Measurements from ENCODE around the gene CCDC83.
"Not testable (repeated sequence)": the region's sequence is repeated elsewhere in the genome, so short reads cannot be mapped to it uniquely, and the experiment has no call there.

Gene CCDC83

DNA sequence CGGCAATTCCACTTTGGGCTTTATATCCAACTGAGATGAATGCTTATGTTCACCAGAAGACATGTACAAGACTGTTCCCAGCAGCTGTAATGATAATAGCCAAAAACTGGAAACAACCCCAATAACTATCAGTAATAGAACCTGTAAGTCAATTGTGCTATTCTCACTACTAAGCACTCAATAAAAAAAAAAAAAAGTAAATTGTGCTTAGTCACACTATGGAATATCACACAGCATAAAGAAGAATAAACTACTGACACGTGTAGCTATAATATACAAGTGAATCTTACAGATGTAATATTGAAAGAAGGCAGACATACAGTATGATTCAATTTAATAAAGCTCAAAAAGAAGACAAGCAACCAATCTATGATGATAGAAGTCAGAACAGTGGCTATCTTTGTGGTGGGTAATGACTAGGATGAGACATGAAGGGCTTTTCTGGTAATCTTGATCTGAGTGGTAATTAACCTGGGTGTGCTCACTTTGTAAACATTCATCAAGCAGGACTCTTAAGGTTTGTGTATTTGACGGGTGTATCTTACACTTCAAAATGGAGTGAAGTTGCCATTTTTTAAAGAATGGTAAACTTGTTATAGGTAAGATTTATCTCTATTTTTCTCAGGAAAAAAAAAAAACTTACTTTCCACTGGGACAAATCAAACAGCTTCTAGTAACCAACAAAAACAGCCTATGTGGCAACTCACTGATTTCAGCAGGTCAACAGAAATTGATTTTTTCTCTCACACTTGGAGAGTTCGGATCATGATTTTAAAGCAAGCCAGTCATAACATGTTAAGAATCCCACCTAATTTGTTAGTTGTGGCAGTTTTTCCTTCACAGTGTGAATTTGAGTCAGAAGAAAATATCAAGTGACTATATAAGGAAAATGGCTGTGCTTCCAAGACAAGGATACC is 84.2 kb downstream of the CCDC83 start:
- DNase-seq (ENCODE audit: low read depth in 2 of 2) = no peak

DNA sequence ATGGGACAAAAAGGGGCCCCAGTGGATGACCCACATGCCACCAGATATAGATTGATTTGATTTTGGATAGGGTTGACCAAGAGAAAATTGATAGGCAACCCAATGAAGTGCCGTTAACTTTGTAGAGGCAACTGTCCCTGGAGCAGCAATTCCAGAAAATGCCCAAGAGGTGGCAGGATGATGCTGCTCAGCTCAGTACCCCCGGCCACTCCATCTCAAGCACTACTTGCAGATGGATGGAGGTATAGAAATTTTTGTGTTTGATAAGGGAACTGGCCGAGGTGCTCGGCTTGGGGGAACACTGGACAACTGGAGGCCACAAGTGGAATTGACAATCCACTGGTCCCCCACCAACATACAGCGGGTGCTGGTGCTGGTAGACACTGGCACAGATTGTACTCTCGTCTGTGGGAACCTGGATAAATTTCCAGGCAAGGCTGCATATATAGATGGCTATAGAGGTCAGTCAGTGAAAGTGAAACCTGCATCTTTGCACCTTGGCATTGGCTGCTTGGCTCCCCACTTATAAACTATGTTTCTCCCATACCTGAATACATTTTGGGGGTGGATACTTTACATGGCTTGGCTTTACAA is 86.3 kb downstream of the CCDC83 start:
- peak in 1 of 2 experiments; percentile 18 for DNase-seq (ENCODE audit: low read depth in 2 of 2)

DNA sequence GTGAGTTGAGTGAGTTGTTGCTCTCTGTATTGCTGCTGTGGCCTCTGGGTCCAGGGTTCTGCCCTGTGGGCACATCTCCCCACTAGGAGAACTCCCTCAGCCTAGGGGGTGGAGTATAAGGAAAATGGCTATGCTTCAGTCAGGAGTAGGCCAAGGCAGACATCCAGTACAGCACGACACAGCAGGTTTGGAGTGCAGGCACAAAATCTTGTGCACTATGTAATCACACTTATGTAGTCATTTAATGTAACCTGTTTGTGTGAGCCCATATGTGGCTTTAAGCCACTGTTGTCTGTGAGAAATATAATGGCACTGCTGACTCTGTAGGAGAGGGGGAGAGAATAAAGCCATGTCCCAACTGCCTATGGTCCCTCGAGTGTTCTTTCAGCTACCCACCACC is 90.1 kb downstream of the CCDC83 start:
- DNase-seq (ENCODE audit: low read depth in 2 of 2) = no peak

DNA sequence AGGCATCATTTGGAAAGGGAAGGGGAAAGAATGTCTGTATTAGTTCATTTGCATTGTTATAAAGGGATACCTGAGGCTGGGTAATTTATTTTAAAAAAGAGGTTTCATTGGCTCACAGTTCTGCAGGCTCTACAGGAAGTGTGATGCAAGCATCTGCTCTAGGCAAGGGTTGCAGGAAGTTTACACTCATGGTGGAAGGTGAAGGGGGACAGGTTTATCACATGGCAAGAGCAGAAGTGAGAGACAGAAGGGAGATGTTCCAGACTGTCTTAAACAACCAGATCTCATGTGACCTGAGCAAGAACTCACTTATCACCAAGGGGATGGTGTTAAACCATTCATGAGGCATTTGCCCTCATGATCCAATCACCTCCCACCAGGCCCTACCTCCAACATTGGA is 90.6 kb downstream of the CCDC83 start:
- no peak for DNase-seq (ENCODE audit: low read depth in 2 of 2)

DNA sequence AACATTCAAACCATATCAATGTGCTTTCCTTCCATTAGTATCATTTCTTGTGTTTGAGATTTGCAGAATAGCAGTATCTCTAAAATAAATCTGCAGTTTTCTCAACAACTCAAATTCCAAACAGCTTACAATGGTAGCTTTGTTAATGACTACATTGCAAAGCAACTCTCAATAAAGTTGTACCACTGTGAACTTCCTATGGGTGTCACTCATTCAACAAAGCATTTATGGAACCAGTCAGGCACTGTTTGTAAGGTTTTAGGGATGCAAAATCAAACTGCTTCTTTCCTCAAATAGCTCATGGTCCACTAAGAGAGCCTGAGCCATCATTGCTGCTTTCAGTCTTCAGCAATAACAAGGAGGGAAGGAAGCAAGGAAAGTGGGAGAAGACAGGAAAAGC is 91.0 kb downstream of the CCDC83 start:
- DNase-seq (ENCODE audit: low read depth in 2 of 2) = no peak

DNA sequence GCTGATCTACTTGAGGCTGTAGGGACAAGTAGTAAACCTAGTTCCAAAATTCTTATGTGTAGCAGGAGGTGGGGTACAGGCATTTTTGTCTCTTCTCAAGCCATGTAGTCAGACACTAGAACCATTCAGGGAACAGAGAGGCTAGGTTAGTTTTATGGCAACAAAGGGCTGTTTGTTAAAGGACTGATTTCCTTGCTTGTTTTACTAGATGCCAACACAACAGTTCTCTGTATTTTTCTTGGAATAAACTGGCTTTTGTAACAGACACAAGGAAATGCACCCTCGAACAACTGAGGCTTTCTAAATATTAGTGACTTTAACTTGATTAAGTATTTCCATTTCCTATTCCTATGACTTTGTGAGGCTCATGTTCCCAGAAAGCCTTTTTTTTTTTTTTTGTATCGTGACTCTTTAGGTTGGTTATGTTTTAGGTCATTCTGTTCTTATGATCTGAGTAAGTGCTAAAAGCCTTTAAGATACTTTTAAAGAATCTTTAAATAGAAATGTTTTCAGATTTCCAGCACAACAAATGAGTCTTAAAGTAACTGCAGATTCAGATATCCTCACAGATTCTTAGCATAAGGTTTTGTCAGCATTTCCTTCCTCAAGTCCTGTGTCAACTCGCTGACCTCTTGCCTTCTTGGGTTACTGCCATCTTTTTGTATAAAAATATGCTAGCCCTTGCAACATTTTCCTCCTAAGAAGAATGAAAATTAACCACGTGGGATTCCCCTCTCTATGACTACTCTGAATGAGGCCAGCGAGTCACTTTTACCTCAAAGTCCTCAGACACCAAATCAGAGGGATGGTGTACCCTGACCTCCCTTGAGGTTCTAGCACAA is 92.5 kb downstream of the CCDC83 start:
- DNase-seq (ENCODE audit: low read depth in 2 of 2) = peak; percentile 70 to 72

DNA sequence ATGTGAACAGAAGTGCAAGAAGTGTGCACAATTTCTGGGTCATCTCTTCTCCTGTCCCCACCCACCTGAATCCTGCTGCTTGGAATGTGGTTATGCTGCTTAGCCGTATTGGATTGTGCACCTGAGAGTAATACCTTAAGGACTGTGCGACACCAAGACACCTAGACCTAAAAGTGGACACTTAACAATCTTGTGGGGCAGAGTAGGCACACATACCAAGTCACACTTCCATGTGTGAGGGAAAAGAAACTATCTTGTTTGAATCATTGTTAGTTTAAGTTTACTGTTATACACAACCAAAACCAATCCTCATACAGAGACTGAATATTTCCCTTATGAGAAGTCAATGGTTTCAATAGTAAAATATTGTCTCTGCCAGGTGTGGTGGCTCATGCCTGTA is 93.7 kb downstream of the CCDC83 start:
- DNase-seq (ENCODE audit: low read depth in 2 of 2) = no peak

DNA sequence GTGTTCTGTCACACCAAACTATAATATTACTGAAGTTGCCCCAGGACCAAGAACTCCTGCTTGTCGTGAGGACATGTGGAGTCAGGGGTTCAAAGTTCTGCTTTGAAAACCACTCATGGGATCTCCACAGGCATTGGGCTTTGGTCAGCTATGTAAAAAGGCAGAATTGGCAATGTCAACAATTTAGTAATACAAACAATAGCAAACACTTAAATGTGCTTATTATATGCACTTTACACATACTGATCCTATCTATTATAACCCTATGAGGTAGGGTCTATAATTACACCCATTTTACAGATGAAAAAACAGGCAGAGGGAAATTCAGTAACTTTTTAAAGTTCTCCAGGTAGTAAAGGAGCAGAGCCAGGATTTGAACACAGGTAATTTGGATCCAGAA is 94.6 kb downstream of the CCDC83 start:
- DNase-seq (ENCODE audit: low read depth in 2 of 2) = no peak

DNA sequence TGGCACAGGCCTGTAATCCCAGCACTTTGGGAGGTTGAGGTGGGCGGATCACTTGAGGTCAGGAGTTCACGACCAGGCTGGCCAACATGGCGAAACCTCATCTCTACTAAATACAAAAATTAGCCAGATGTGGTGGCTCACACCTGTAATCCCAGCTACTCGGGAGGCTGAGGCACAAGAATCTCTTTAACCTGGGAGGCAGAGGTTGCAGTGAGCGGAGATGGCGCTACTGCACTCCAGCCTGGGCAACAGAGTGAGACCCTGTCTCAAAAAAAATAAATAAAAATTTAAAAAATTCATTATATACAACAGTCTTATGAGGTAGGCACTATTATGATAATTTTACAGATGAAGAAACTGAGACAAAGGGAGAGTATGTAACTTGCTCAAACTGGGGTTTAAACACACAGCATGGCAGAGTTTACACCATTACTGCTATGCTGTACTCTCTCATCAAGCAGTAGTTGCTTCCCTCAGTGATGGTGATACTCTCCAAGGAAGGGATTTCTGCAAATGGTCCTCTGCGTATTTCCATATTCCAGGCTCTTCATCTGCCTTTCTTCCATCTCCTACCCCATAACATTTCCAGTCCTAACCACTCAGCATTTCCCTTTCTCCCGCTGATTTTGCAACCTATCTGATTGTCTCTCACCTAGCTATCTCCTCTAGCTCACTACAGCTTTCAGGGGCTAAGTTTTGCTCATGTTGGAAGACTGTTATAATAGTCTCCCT is 95.3 kb downstream of the CCDC83 start:
- DNase-seq (ENCODE audit: low read depth in 2 of 2) = no peak

DNA sequence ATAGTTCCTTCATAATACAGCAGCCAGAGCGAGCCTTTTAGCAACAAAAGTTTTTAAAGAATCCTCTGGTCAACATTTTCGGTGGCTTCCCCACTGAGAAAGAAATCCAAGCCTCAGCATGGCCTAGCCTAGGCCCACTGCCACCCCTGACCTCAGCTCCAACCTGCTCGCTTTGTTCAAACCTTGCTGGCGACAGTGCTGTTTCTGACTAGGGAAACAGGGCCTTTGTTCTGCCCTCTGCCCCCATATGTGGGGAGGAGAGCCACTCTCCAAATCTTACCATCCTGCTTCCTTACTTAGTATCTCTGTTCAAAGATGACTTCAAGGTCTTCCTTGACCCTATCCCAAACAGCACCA is 95.8 kb downstream of the CCDC83 start:
- no peak for DNase-seq (ENCODE audit: low read depth in 2 of 2)

DNA sequence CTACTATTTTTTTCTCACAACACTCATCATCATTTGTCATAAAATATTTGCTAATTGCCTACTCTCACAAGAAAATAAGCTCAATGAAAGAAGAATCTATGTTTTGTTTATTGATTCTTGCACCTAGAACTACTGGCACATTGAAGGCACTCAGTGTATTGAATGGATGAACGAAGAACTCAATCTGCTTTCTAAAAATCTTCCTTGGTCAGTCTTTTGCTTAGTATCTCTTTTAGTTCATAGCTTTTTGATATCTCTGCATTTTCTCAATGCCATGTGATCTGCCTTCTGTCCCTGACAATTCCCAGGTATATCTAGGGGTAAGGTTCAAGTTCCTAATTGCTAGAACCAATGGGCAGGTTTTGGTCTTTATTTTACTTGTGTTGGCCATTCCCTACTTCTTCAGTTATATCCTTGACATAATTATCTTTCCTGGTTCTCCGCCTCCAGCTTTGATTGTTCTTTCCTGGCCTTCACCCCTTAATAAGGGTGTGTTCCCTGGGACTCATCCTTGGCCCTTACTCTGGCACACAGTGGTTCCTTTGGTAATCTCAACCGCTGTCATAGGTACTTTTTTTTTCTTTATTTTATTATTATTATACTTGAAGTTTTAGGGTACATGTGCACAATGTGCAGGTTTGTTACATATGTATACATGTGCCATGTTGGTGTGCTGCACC is 96.4 kb downstream of the CCDC83 start:
- DNase-seq (ENCODE audit: low read depth in 2 of 2) = no peak

DNA sequence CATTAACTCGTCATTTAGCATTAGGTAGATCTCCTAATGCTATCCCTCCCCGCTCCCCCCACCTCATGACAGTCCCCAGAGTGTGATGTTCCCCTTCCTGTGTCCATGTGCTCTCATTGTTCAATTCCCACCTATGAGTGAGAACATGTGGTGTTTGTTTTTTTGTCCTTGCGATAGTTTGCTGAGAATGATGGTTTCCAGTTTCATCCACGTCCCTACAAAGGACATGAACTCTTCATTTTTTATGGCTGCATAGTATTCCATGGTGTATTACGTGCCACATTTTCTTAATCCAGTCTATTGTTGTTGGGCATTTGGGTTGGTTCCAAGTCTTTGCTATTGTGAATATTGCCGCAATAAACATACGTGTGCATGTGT is 96.9 kb downstream of the CCDC83 start:
- not testable (repeated sequence) for DNase-seq (ENCODE audit: low read depth in 2 of 2)

DNA sequence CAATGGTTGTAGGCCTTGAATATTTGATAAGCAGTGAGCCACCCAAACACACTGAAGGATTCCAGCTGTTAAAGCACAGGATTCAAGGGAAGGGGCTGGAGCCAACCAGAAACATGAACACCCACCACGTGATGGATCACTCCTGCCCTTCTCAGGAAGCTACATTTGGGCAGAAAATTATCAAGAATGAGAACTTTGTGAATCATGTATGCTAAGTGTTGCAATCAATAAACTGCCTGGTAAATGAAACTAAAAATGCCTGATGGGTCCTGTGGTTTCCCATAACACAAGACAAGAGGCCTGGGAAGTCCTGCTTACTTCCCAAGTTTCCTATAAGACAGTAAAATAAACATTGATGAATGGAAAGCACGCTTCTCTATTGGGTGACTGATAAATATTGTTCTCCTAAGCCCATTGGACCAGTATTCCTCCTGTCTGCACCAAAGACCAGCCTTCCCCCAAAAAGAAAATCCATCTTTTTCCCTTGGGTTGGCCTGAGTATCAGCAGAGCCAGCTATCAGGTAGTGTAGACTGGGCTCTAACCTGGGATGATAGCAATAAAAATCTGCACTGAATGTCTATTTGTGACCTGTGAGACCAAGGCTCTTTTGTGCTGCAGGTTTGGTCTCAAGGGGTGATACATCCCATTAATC is 98.4 kb downstream of the CCDC83 start:
- DNase-seq (ENCODE audit: low read depth in 2 of 2) = no peak

DNA sequence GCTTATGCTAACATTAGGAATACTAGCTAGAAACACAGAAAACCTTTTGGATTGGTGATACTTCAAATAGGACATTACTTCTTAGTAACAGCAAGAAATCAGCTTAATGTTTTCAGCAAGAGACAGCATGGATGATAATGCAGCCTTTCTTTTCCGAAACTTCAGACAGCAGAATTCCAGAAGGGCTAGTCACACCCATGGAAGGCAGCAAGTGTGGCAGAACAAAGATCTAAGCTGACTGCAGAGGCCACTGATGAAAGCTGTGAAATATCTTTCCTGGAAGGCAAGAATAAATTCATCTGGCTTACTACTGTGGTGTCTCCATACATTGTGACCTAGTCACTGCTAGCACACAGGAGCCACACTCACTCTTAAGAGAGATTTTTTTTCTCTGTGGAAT is 100.3 kb downstream of the CCDC83 start:
- DNase-seq (ENCODE audit: low read depth in 2 of 2) = peak; percentile 76 to 77

DNA sequence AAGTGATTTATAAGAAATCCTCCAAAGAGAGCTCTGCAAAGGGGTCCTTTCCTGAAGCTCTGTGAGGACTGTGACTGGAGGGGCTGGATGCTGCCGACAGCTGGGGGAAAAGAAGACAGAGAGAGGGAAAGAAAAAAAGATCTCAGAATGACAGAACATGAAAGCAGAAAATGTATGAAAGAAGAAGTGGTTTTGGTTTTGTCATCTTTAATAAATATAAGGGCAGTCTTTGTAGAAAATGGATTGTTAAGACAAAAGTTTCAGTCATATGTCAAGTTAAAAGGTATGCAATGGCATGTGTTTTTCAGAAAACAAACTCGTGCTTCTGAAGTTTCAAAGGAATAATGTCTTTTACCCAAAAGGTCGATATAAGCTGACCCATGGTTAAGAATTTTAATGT is 105.5 kb downstream of the CCDC83 start:
- DNase-seq (ENCODE audit: low read depth in 2 of 2) = no peak

DNA sequence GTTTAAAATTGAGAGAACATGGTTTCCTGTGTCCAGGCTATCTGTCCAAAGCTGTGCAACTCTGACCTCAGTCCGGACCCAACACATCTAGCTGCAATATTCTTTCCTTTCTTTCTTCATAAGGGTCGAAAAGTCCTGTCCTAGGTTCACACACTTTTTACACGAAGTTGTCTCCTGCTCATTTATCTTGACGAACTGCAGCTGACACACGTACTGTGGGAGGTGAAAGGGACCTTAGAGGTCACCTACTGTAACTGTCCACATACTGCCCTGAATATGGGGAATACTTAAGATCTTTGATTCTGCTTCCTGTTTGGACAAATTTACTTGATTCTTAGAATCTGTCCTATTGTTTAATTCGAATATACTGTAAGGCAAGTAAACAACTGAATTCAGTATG is 105.9 kb downstream of the CCDC83 start:
- no peak for DNase-seq (ENCODE audit: low read depth in 2 of 2)

DNA sequence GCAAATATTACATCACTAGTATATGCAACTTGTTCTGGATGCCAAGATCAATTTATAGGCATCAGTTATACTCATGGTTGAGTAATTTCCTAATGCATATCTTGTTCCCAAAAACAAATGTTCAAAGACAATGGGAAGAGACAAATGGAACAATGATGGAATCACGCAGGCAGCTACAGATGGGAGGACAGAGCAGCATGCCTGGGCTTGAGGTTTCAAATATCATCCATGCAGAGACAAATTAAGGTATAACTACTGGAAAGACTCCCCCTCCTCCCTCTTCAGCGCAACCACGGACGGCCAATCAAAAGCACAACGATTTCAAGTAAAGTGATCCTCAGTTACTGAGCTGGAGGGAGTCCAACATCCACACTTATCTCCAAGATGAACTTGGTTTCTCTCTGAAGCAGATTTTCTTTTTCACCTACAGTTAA is 106.8 kb downstream of the CCDC83 start:
- DNase-seq (ENCODE audit: low read depth in 2 of 2) = peak; percentile 29 to 44

DNA sequence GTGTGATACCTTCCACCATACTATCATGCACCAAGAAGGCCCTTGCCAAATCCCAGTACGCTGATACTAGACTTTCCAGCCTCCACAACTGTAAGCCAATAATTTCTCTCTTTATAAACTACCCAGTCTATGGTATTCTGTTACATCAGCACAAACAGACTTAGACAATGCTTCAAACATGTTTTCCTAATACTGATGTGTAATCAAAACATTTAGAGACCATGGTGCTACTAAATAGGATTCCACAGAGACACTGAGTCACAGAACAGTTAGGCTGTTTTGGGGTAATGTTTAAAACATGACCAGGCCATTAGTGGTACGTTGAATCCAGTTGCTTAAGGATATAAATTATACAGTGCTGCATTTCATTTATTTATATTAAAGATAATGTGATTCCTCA is 110.0 kb downstream of the CCDC83 start:
- DNase-seq (ENCODE audit: low read depth in 2 of 2) = no peak

DNA sequence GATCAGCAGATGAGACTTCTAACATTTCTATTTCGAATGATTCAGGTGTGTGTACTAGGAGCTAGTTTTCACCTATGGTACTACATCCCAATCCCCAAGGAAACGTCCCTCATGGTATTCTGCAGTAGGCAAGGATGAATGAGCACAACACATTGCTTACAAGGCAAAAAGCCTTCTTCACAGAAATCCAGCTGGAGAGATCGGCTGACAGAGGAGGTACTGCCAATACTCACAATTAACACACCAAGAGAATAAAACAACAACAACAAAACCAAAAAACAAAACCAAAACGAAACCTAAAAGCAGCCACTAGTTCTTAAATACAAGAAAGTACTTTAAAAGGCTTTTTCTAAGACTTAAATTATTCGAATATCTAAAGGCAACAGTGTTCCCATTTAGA is 112.3 kb downstream of the CCDC83 start:
- no peak for DNase-seq (ENCODE audit: low read depth in 2 of 2)
